K562 (cell line): ENCODE data around the gene TMEM143. TPM values are rescaled to one million over a fixed set of nuclear protein-coding genes. Genes with fewer than 3 reads are reported as not detected.

Source experiments
- FOXJ3 ChIP-seq: sonication (generic); formaldehyde crosslinking; IDR thresholded peaks from 2 replicates; pipeline ENCODE4 v1.4.0; 2020; ENCODE audit warnings: mild to moderate bottlenecking, missing genetic modification reagents
- HBP1 ChIP-seq: fragments of 450-650 bp; formaldehyde crosslinking; IDR thresholded peaks from 2 replicates; pipeline ENCODE4 v1.4.0; 2022; ENCODE audit warnings: missing genetic modification characterization
- HMGXB4 ChIP-seq: sonication (generic); formaldehyde crosslinking; IDR thresholded peaks from 2 replicates; pipeline ENCODE4 v1.8.1; 2023; ENCODE audit warnings: mild to moderate bottlenecking, missing genetic modification reagents
- RAD51 ChIP-seq: fragments of 450-650 bp; IDR thresholded peaks from 2 replicates; pipeline ENCODE4 v1.7.1; 2016; ENCODE audit warnings: low read depth, mild to moderate bottlenecking, borderline replicate concordance
- RFX7 ChIP-seq: fragments of 250-450 bp; sonication (Bioruptor Pico); IDR thresholded peaks from 2 replicates; pipeline ENCODE4 v1.5.1; 2021; ENCODE audit warnings: mild to moderate bottlenecking
- SIRT6 ChIP-seq: IDR thresholded peaks from one replicate; pipeline ENCODE4 v1.6.1; 2012; ENCODE audit warnings: low read depth, mild to moderate bottlenecking, control low read depth, inconsistent platforms, low read length, moderate library complexity
- SUPT5H ChIP-seq: fragments of 450-650 bp; IDR thresholded peaks from 2 replicates; pipeline ENCODE4 v1.6.1; 2016
- TAF1 ChIP-seq: IDR thresholded peaks from 2 replicates; pipeline ENCODE4 v1.6.1; 2011; ENCODE audit warnings: mild to moderate bottlenecking, low read length, moderate library complexity; ENCODE audit not compliant: insufficient read depth, control insufficient read depth, severe bottlenecking; ENCODE audit errors: extremely low read depth
- TCF15 ChIP-seq: fragments of 250-450 bp; sonication (Bioruptor Pico); IDR thresholded peaks from 2 replicates; pipeline ENCODE4 v1.8.0; 2022; ENCODE audit warnings: moderate library complexity, mild to moderate bottlenecking, inconsistent platforms
- ZBTB11 ChIP-seq, 3 experiments: fragments of 200-800 bp in 1 of 3; fragments of 250-450 bp in 1 of 3; fragments of 450-650 bp in 1 of 3; sonication (Bioruptor Pico) in 1 of 3; sonication (Bioruptor generic) in 1 of 3; formaldehyde crosslinking in 1 of 3; IDR thresholded peaks; 2 replicates each; pipeline versions ENCODE4 v1.6.1 to v1.8.0; 2016 to 2022; ENCODE audit warnings: mild to moderate bottlenecking in 2 of 3, missing genetic modification characterization in 2 of 3, missing compliant biosample characterization in 1 of 3, moderate library complexity in 1 of 3
- ZFP30 ChIP-seq: fragments of 250-450 bp; sonication (Bioruptor Pico); IDR thresholded peaks from 2 replicates; pipeline ENCODE4 v1.8.0; 2022; ENCODE audit warnings: moderate library complexity, mild to moderate bottlenecking, inconsistent platforms, borderline replicate concordance
- ZMIZ1 ChIP-seq, 2 experiments: fragments of 150-350 bp in 1 of 2; IDR thresholded peaks; 2 replicates each; pipeline ENCODE4 v1.6.1; 2012 to 2016; ENCODE audit warnings: low read depth in 2 of 2, low read length in 2 of 2, mild to moderate bottlenecking in 1 of 2, moderate library complexity in 1 of 2
- ZNF584 ChIP-seq: fragments of 200-800 bp; sonication (Bioruptor generic); IDR thresholded peaks from 2 replicates; pipeline ENCODE4 v1.6.1; 2016; ENCODE audit warnings: low read depth, mild to moderate bottlenecking, missing genetic modification characterization, missing compliant biosample characterization
- ZNF644 ChIP-seq: fragments of 200-800 bp; sonication (Bioruptor generic); IDR thresholded peaks from 2 replicates; pipeline ENCODE4 v1.6.1; 2016; ENCODE audit warnings: low read depth, missing genetic modification characterization, missing compliant biosample characterization
- polyA plus RNA-seq, 8 experiments: library from polyadenylated mRNA; depleted of rRNA in 4 of 8; stranded (reverse) in 5 of 8; unstranded in 3 of 8; fragments of >200 nt; fragmentation: Nextera tagmentation in 2 of 8; fragmentation: Illumina TruSeq in 1 of 8; extraction: Ambion mirVana in 2 of 8; extraction: Trizol in 1 of 8; gene quantifications; 2 replicates each; pipeline versions ENCODE4 v1.2.1 to v1.2.3, GENCODE V29; 2011 to 2014; ENCODE audit warnings: inconsistent platforms in 1 of 8, missing spikeins in 1 of 8
- total RNA-seq, 7 experiments: library from RNA; depleted of rRNA in 6 of 7; stranded (reverse); fragments of >200 nt in 6 of 7; fragmentation: Illumina TruSeq in 2 of 7; extraction: Trizol in 2 of 7; gene quantifications; 2 replicates each; pipeline versions ENCODE4 v1.2.1 to v1.2.3, GENCODE V29; 2011 to 2021; ENCODE audit warnings: low replicate concordance in 1 of 7

Gene TMEM143
- total and polyA plus RNA-seq, 9 of the 15 experiments (the other 6 are each of a cell fraction or from before 2014, with no cell fraction given), result 0.66 to 8.8 (median 4.3) TPM

- TF ChIP-seq TCF15 (CRISPR knock-in tag), result no peak; the same call in 1 of the 2 replicates
- no peak for TF ChIP-seq FOXJ3 (CRISPR knock-in tag)
- TF ChIP-seq ZMIZ1 (IDR thresholded peaks at IDR 0.05; ENCODE audit: low read depth in 2 of 2, low read length in 2 of 2), result no peak
- TF ChIP-seq TAF1, result peak; percentile 64
- no peak for TF ChIP-seq RFX7 (CRISPR knock-in tag)
- TF ChIP-seq ZFP30, result no peak
- no peak for TF ChIP-seq SIRT6
- peak; percentile 97 for TF ChIP-seq ZNF644 (tag)
- TF ChIP-seq HBP1 (CRISPR knock-in tag), result peak; percentile 67; the same call in 1 of the 2 replicates
- TF ChIP-seq ZNF584 (CRISPR knock-in tag), result peak; percentile 92
- peak; percentile 99 for TF ChIP-seq SUPT5H
- no peak for TF ChIP-seq RAD51
- TF ChIP-seq ZBTB11 (CRISPR knock-in tag; IDR thresholded peaks at IDR 0.05), result peak in 1 of 3 experiments; percentile 88; a peak in 2 of 6 replicates
- TF ChIP-seq HMGXB4, result peak; percentile 69; the same call in 1 of the 2 replicates
These were observed 34.9 kb upstream of the TMEM143 start (continued) for GRCh38 chr19:48398375-48399235.
